Middle frontal gyrus (tissue), 1 donor: ENCODE measurements around the gene CMIP.

Source experiments
- DNase-seq: peaks from one replicate; pipeline ENCODE4 v3.0.0-alpha.2; 2015; ENCODE audit warnings: low spot score; ENCODE audit errors: extremely low spot score

CMIP gene

DNA sequence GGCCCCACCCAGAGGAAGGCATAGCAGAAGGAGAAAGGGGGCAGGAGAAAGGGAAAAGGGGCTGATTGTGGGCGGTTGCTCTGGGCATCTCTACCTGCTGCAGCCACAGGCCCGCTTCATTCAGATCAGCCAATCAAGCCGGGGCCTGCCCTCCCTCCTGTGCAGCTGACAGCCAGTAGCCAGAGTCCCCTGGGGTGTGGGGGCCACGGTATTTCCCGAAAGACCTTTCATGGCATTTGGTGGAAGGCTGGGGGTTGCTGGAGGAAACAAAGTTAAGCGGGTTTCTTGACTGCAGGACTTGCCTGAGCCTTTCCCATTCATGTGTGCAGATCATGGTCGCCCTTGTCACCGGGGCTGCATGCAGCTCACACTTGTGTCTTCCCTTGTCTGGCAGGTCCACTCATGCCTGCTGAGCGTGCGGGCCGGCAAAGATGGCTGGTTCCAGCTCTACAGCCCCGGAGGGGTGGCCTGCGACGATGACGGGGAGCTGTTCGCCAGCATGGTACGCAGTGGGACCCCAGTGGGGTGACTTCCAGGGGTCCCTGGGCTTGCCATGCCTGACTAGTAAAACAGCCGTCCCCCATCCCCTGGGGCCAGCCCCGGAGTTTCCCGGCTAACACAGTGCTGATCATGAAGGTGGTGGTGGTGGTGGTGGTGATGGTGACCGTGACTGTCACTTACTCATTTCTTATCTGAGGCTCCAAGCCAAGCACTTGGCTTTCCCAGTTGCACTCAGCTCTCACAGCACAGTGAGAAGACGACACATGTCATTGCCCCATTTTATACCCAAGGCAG lies 251.8 kb downstream of the CMIP start:
- DNase-seq = no peak

GRCh38 chr16:81696961-81697615 lies 252.5 kb downstream of the CMIP start:
- DNase-seq = no peak

GRCh38 chr16:81697616-81698309 lies 253.2 kb downstream of the CMIP start:
- peak; percentile 73 for DNase-seq

GRCh38 chr16:81698310-81698641 lies 253.7 kb downstream of the CMIP start:
- no peak for DNase-seq

GRCh38 chr16:81699596-81699995 lies 255.0 kb downstream of the CMIP start:
- no peak for DNase-seq

- no peak for DNase-seq
Observed at GRCh38 chr16:81700071-81700779, 255.6 kb downstream of the CMIP start.

GRCh38 chr16:81700780-81701165 lies 256.2 kb downstream of the CMIP start:
- no peak for DNase-seq

- DNase-seq = no peak
Observed at GRCh38 chr16:81701296-81701970, 256.8 kb downstream of the CMIP start.

GRCh38 chr16:81702506-81702905 lies 257.9 kb downstream of the CMIP start:
- no peak for DNase-seq

- no peak for DNase-seq
Observed at GRCh38 chr16:81703177-81704155, 258.9 kb downstream of the CMIP start.

- DNase-seq = no peak
Observed at GRCh38 chr16:81705261-81705660, 260.7 kb downstream of the CMIP start.

GRCh38 chr16:81706327-81707295 lies 262.0 kb downstream of the CMIP start:
- DNase-seq = no peak

DNA sequence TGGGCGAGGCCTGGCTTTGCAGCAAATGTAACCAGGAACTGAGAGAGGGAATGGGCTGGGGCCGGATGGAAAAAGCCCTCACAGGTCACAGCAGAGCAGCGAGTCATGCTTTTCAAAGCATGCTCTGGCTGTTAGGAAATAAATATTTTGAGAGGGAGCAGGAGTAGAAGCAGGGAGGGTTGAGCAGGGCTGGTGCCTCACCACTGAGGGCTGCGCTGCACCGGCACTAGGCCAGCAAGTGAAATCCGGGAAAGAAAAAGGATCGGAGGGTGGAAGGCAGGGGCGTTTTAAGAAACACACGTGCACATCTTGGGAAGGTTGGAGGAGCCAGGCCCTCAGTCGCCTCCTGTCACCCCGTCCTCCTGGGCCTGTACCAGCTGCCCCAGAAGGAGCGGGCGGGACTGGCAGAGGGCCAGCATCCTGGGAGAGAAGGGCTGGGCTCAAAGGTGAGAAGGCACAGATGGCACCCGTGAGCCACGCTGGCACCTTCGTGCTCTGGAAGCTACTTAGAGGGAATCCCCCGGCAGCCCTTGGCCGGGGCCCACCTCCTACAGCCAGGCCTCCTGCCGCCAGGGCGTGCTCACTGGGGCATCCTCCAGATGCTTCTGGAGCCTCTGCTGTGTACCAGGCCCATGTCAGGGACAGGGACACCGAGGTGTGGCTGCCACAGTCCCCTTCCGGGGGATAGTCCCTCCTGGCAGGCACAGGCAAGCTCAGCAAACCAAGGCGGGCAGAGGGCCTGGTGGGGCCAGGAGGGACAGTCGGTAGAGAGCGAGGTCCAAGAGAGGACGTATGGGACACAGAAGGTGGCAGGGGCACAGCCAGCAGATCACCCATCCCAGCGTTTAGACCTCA lies 263.0 kb downstream of the CMIP start:
- no peak for DNase-seq

GRCh38 chr16:81708266-81709015 lies 263.8 kb downstream of the CMIP start:
- no peak for DNase-seq

GRCh38 chr16:81709016-81709900 lies 264.6 kb downstream of the CMIP start:
- DNase-seq = no peak

DNA sequence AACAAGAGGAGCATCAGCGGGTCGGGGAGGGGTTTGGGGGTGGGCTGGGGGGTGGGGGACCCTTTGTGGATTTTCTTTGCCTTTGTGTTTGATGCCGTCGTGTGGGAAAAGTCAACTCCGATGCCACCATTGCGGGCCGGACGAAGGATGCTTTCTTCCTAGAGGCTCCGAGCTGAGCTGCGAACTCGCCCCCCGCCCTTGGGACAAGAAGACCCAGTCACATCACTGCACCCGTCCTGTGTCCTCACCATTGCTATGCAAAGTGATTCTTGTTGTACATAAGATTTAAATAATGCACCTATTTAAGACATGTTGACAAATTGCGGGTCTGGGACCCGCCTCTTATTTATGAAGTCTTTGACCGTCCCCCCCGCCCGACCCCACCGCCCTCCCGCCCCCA lies 265.4 kb downstream of the CMIP start:
- DNase-seq = no peak
